AML-193 (cell line): ENCODE measurements around the gene CTDP1.

Experiments used
- DNase-seq, 2 experiments: peaks; one replicate each; lab custom pipeline; 2025; lab: John Stamatoyannopoulos, UW

The CTDP1 gene

GRCh38 chr18:79796531-79797405 lies 117.2 kb downstream of the CTDP1 start:
- no peak for DNase-seq

DNA sequence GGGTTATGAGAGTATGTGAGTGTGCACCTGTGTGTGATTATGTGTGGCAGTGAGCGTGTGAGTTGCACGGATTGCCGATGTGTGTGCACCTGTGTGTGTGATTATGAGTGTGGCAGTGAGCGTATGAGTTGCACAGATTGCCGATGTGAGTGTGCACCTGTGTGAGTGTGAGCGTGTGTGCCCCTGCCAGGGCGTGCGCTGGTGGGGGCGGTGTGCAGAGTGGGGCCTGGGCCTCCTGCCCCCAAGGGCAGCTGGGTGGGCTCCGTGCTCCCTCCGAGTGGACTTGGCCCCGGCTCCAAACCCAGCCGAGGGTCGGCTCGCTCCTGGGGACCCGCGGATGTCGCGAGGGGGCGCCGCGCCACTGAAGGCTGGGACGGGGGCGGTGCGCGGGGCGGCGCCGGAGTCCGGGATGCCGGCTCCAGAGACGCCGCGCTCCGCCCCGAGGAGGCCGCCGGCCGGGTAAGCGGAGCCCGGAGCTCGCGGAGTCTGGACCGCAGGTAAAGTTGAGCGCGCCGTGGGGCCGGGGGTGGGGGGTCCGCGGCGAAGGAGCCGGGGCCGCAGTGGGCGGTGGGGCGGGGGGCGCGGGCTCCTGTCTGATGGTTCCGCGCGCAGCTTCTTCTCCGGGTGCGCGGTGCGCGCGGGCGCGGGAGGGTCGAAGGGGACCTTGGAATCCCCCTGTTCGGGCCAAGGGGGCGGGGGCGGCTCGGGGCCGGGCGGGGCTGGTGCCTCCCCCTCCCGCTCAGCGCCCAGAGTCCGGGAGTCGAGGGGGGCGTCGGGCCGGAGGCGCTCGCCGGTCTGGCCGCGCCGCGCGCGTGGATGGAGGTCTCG lies 118.1 kb downstream of the CTDP1 start, which contains the start of gene KCNG2:
TSS of gene KCNG2 (plus strand) at position 421 of the 828 bp plus-strand sequence. CDS start 65,730 bp downstream, outside the sequence.
- peak in 1 of 2 experiments; percentile 11 for DNase-seq

- no peak for DNase-seq
Observed at GRCh38 chr18:79798346-79798998, 118.9 kb downstream of the CTDP1 start.

DNA sequence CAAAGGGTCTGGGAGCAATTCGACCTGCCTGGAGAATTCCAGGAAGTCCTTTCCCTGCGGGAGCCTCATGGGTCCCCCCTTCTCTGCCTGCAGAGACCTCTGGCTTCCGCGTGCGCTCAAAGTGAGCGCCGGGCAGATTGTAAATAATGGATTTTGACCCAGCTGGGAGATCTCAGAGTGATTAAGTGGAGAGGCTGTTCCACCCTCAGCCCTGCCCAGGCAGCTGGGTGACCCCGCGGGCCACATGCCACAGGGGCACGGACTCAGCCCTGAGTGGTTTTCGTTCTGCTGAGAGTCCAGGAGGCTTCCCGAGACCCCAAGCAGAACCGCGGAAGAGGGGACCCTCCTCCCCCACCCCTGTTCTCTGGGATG lies 119.4 kb downstream of the CTDP1 start:
- no peak for DNase-seq

DNA sequence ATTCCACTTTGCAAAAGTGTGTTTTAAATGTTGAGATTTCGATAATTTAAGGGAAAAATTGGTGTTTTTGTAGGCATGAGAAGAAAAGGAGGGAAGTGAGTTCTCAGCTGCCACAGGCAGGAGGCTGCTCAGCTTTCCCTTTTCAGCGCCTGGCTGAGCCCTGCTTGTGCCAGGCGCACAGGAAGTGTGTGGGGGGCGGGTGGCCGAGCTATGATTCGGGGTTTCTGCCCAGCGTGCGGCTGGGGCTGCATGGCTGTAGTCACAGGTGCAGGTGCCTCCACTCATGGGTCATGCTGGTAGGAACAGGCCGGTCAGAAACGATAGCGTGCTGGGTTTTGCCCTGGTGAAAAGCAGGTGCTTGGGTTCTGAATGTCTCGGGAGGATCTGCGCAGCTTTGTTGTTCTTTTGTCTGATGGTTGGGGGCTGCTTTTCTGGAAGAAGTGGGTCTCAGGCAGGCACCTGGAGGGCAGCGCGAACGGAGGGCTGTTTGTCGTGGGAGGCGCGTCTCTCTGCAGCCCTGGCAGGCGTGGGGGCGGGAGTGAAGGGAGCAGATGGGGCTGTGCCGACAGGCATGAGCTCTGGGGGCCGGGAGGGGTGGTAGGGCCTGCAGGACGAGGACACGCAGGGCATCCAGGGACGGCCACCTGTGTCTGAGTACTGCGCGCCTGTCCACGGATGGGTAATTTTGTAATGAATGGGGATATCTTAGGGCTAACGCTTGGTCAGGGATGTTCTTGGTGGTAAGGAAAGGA lies 120.2 kb downstream of the CTDP1 start:
- peak in 1 of 2 experiments; percentile 9 for DNase-seq

GRCh38 chr18:79800371-79801180 lies 121.0 kb downstream of the CTDP1 start:
- no peak for DNase-seq

DNA sequence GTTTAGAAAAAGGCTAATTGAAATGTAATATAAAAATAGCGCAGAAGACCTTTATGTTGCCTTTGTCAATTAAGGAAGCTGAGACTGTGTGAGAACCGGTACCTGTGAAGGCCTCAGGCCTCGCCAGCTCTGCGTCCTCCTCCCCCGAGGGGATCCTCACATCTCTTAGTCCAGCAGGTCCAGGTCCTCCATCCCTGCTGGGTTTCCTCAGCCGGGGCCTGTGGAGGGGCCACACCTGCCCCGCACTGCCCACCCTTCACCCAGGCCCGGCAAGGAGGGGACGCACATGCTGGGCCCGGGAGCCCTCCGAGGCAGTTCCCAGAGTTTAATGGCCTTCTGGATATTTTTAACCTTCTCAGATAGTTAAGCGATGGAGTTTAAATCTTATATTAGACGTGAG lies 121.6 kb downstream of the CTDP1 start:
- DNase-seq = no peak

DNA sequence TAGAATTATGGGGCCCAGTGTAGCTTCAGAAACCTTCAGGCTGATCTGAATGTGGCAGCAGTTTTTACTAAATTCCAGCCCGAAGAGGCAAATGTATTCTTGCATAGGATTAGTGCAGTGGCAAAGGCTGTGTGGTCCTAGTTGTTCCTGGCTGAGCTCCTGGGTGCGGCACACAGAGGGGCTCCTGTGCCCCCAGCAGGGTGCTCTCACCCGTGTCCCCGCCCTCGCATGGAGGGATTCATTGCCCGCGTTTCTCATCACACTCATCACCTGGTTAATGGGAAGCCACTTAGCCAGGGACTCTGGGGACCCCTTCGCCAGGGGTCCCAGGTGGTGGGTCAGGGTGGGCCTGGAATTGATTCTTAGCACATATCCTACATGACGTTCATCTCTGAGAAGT lies 122.0 kb downstream of the CTDP1 start:
- no peak for DNase-seq

DNA sequence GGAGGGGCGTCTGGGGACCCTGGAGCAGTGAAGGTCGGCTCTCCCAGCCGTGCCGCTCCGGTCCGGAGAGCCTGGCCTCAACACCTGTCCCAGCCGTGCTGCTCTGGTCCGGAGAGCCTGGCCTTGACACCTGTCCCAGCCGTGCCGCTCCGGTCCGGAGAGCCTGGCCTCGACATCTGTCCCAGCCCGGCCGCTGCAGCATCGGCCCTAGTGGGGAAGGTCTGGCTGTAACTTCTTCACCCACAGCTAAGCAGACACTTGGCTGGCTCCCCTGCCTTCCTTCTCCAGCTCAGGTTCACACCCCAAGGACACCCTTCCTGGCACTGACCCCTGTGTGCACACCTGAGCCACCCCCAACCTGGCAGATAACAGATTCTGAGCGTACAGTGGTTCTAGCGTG lies 122.7 kb downstream of the CTDP1 start:
- DNase-seq = no peak

- DNase-seq = no peak
Observed at GRCh38 chr18:79803611-79804051, 124.0 kb downstream of the CTDP1 start.
